Germinal center (tissue), 1 donor: Measurements from ENCODE around the gene PCSK4.
"Not testable (repeated sequence)": the region's sequence is repeated elsewhere in the genome, so short reads cannot be mapped to it uniquely, and the experiment has no call there.

ENCODE experiments used
- DNase-seq: peaks from one replicate; pipeline ENCODE4 v3.0.0; 2012; ENCODE audit warnings: mixed read lengths, low spot score

PCSK4 gene

DNA sequence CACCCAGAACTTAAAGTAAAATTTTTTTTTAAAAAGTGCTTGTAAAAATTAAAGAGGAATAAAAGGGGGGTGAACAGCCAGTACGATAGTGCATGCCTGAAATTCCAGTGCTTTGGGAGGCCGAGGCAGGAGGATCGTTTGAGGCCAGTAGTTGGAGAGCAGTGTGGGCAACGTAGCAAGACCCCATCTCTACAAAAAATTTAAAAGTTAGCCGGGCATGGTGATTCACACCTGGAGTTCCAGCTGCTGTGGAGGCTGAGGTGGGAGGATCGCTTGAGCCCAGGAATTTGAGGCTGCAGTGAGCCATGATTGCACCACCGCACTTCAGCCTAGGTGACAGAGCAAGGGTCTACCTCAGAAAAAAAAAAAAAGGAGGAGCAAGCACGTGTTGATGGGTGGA, 14.9 kb upstream of the PCSK4 start:
- no peak for DNase-seq

- no peak for DNase-seq
Observed at GRCh38 chr19:1503925-1504773, 14.0 kb upstream of the PCSK4 start.

GRCh38 chr19:1503089-1503924, 13.2 kb upstream of the PCSK4 start:
- DNase-seq, result peak; percentile 59

GRCh38 chr19:1502433-1503088, 12.4 kb upstream of the PCSK4 start:
- no peak for DNase-seq

DNA sequence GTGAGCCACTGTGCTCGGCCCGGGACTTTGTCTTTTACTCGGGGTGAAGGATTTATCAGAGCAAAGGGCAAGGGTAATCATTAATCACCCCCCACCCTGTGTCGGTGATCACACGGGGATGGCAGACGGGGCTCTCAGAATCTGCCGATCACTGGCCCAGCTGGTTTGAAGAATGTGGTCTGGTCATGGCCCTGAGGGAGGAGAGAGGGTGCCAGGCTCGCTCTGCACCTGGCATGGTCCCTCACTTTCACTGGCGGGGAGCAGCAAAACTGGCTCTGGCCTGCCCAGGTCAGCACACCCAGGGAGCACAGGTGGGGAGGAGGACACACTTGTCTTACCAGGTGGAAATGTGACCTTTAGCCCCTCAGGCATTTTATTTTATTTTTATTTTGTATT, 11.0 kb upstream of the PCSK4 start:
- no peak for DNase-seq

DNA sequence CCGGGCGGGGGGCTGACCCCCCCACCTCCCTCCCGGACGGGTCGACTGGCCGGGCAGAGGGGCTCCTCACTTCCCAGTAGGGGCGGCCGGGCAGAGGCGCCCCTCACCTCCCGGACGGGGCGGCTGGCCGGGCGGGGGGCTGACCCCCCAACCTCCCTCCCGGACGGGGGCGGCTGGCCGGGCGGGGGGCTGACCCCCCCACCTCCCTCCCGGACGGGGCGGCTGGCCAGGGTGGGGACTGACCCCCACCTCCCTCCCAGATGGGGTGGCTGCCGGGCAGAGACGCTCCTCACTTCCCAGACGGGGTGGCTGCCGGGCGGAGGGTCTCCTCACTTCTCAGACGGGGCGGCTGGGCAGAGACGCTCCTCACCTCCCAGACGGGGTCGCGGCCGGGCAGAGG, 9.1 kb upstream of the PCSK4 start:
- DNase-seq, result not testable (repeated sequence)

DNA sequence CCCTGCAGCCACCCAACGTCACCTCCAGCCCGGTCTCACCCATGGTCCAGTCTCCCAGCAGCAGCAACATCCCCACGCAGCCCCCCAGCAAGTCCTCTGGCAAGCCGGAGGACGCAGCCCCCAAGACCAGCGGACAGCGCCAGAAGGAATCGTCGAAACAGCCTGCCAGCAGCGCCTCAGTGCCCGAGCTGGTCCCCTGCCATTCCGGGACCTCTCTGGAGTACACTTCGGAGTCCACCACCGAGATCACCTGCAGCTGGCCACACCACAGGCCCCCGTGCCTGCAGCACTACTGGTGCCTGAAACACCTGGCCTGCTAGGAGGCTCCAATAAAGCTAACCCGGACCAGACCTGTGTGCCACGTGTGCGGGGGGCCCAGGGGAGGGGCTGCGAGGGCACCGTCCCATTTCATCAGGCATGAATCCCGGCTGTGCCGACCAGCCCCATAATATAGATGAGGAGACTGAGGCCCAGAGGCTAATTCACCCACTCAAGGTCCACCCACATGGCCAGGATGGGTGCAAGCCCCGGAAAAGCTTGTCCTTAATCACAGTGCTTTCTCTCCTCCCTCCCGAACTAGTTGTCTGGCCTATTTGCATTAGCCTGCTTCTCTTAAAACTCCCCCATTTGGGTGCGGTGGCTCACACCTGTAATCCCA, 7.6 kb upstream of the PCSK4 start:
- no peak for DNase-seq

GRCh38 chr19:1496714-1497577, 6.8 kb upstream of the PCSK4 start:
- DNase-seq, result no peak

- DNase-seq, result no peak
Observed at GRCh38 chr19:1495799-1496713, 5.9 kb upstream of the PCSK4 start.

DNA sequence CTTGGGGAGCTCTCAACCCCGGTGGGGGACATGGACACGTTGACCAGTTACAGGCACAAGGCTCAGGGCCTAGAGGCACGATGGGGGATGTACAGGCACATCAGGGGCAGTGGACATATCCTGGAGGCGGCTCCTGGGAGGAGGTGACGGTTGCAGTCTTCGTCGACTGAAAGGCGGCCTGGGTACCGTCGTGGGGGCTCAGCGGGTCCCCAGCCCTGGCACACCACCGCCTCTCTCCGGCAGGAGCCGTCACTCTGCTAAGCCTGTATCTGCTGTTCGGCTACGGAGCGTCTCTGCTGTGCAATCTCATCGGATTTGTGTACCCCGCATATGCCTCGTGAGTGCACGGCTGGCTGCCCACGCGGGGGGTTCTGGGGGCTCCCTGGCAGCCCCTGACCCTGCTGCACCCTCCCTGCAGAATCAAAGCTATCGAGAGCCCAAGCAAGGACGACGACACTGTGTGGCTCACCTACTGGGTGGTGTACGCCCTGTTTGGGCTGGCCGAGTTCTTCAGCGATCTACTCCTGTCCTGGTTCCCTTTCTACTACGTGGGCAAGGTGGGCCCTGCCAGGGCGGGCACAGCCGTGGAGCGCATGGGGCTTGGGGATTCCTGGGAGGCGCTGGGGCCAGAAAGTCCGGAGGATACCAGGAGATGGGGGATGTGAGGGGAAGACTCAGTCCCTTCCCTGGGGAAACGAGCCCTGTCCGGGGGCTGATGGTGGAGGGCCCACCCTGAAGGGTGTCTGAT, 5.1 kb upstream of the PCSK4 start:
- DNase-seq, result no peak

DNA sequence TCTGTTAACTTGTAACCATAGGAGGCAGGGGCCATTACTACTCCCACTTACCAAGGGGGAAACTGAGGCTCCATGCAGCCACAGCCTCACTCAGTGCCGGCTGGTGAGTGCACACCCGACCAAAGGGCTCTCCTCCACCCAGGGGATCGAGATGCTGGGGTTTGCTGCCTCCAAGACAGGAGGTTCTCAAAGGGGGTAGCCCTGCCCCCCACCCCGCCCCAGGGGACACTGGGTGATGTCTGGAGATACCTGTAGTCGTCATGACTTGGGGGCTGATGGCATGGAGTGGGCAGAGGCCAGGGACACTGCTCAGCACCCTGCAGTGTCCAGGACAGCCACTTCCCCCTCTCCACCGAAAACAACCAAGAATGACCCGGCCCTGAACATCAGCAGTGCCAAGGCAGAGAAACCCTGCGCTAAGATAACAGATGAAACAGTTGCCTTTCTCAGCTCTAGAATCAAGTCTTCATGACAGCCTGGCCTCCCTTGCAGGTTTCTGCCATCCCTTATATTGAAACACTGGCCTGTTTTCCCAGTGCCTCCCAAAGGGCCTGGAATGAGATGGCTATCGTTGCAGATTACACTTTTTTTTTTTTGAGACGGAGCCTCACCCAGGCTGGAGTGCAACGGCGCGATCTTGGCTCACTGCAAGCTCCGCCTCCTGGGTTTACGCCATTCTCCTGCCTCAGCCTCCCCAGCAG, 4.1 kb upstream of the PCSK4 start:
- no peak for DNase-seq

GRCh38 chr19:1492474-1493006, 2.4 kb upstream of the PCSK4 start:
- no peak for DNase-seq

- no peak for DNase-seq
Observed at GRCh38 chr19:1491849-1492170, 1.7 kb upstream of the PCSK4 start.

DNA sequence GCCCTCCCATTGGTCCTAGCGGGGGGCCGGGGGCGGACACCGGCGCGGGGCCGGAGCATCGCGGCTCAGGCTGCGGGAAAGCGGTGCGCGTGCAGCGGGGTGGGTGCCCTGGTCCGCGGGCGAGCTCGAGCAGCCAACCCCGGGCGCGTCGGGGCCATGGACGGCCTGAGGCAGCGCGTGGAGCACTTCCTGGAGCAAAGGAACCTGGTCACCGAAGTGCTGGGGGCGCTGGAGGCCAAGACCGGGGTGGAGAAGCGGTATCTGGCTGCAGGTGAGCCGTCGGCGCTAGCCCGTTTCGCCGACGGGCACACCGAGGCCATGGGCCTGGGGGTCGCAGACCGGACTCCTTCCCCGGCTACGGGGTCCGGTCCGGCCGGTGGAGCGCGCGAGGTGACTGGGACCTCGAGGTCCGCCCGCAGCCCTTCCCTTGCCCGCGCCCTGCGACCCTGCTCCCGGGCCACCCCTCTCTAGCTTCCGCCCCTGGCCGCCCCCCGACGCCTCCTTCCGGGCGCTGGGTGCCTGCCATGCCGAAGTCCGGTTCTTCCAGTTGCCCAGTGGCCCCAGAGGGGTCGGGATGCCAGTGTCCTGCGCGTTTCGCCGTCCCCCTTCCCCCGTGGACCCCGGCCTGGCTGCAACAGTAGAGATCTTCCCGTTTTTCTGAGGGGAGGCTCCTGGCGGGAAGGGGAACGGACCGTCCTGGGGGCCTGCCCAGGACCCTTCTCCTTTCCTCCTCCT, 1.1 kb upstream of the PCSK4 start, which contains the start of gene REEP6:
REEP6 (plus strand) TSS at position 68 of the 735 bp plus-strand sequence; CDS start at position 157, 89 bp downstream.
- no peak for DNase-seq

DNA sequence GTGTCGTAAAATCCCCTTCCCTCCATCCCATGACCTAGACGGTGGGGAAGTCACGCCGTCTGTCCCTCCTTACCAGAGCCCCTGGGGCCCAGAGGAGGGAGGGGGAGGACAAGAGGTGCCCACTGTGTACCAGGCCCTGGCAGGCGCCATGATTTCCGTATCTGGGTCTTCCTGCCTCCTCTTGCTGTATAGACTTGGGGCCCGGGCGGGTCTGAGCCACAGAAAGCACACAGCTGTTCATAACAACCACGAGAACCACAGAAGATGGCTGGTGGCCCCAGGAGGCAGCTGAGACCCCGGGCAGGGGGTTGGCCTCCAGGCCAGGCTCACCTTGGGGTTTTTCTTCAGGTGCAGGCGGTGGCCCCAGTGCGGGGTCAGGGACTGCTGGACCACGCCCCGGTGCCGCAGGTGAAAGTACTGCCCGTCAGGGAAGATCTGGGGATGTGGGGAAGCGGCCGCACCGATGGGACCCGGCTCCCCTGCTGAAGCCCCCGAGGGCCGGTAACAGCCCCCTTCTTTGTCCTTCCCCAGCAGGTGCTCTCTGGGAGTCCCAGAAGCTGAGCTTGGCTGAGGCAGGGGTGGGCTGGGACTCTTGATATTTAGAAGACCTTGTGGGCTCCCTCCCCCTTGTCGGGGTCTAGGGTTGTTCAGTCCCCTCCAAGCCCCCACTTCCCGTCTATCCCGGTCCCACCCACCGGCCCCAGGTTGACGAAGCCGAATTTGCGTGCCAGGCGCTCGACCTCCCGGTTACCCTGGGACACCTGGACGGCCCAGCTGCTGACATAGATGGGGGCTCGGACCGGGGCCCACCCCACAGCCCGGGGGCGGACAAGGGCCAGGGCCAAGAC, 463 bp downstream of the PCSK4 start:
- DNase-seq, result peak; percentile 28

GRCh38 chr19:1488282-1488601, 1.9 kb downstream of the PCSK4 start:
- DNase-seq, result no peak
